OCI-LY7 (cell line): ENCODE measurements around the gene LSAMP.

Source experiments
- CTCF ChIP-seq: fragments of 200-600 bp; sonication (generic); conservative IDR thresholded peaks from 2 replicates; pipeline ENCODE4 v1.5.1; 2014; ENCODE audit warnings: mild to moderate bottlenecking, antibody characterized with exemption, low read length, moderate library complexity, mixed read lengths
- EZH2phosphoT487 ChIP-seq: fragments of 200-600 bp; sonication (generic); IDR thresholded peaks from 2 replicates; pipeline ENCODE4 v1.6.1; 2018; ENCODE audit warnings: low read depth, borderline replicate concordance, mild to moderate bottlenecking, mixed run types, antibody characterized with exemption, low read length, moderate library complexity, mixed read lengths

- TF ChIP-seq CTCF (no peak), EZH2phosphoT487 (no peak)
Observed at GRCh38 chr3:115808816-115809215, 636.5 kb downstream of the LSAMP start.
